Neural cell (in vitro differentiated cells): ENCODE data around the gene TMED9. TPM values are rescaled to one million over a fixed set of nuclear protein-coding genes. Genes with fewer than 3 reads are reported as not detected.
A peak's percentile ranks its signal among the peaks of the same experiment; 100 is the strongest.

ENCODE experiments used
- H2AFZ ChIP-seq: fragments of 200-600, 300-800 bp; sonication (generic), shearing (Covaris generic); 2 replicates; pipeline ENCODE4 v1.6.0; 2014; ENCODE audit warnings: low read depth, mild to moderate bottlenecking, antibody characterized with exemption, low read length, moderate library complexity
- H3F3A ChIP-seq: fragments of 200-600 bp; shearing (Covaris generic); 2 replicates; pipeline ENCODE4 v1.6.1; 2016; ENCODE audit warnings: mild to moderate bottlenecking, moderate library complexity, mixed read lengths, antibody characterized with exemption, low read length; ENCODE audit not compliant: insufficient read depth, poor library complexity, severe bottlenecking
- H3K27ac ChIP-seq: fragments of 200-600, 300-800 bp; sonication (generic), shearing (Covaris generic); 2 replicates; pipeline ENCODE4 v1.5.1; 2014; ENCODE audit warnings: mild to moderate bottlenecking, low read length, moderate library complexity
- H3K27me3 ChIP-seq: fragments of 300-800, 200-600 bp; sonication (generic), shearing (Covaris generic); 2 replicates; pipeline ENCODE4 v1.6.0; 2014; ENCODE audit warnings: mild to moderate bottlenecking, low read depth, low read length, moderate library complexity; ENCODE audit not compliant: insufficient read depth
- H3K36me3 ChIP-seq: fragments of 300-800, 200-600 bp; sonication (generic), shearing (Covaris generic); 2 replicates; pipeline ENCODE4 v1.5.1; 2014; ENCODE audit warnings: mild to moderate bottlenecking, antibody characterized with exemption, low read length, moderate library complexity; ENCODE audit not compliant: insufficient read depth
- H3K4me2 ChIP-seq: fragments of 300-800, 200-600 bp; sonication (generic), shearing (Covaris generic); 2 replicates; pipeline ENCODE4 v1.6.0; 2014; ENCODE audit warnings: mild to moderate bottlenecking, low read length
- H3K4me3 ChIP-seq: fragments of 300-800, 200-600 bp; sonication (generic), shearing (Covaris generic); 2 replicates; pipeline ENCODE4 v1.5.1; 2014; ENCODE audit warnings: mild to moderate bottlenecking, low read length, moderate library complexity
- H3K79me2 ChIP-seq: fragments of 200-600 bp; shearing (Covaris generic); replicated peaks from 2 replicates; pipeline ENCODE4 v1.6.0; 2014; ENCODE audit warnings: mild to moderate bottlenecking, low read length, moderate library complexity; ENCODE audit not compliant: insufficient read depth
- H3K9ac ChIP-seq: fragments of 300-800, 200-600 bp; sonication (generic), shearing (Covaris generic); 2 replicates; pipeline ENCODE4 v1.6.1; 2016; ENCODE audit warnings: mild to moderate bottlenecking, low read length, mixed read lengths
- H3K9me2 ChIP-seq: fragments of 200-600 bp; shearing (Covaris generic); 2 replicates; pipeline ENCODE4 v1.6.1; 2016; ENCODE audit warnings: mild to moderate bottlenecking, low read length, mixed read lengths; ENCODE audit not compliant: insufficient read depth
- H3K9me3 ChIP-seq: fragments of 200-600, 300-800 bp; sonication (generic), shearing (Covaris generic); 2 replicates; pipeline ENCODE4 v1.6.1; 2016; ENCODE audit warnings: mild to moderate bottlenecking, mixed run types, low read length, moderate library complexity, mixed read lengths
- H4K20me1 ChIP-seq: fragments of 200-600 bp; shearing (Covaris generic); 2 replicates; pipeline ENCODE4 v1.6.1; 2016; ENCODE audit warnings: mild to moderate bottlenecking, mixed run types; ENCODE audit not compliant: insufficient read depth
- CTCF ChIP-seq: fragments of 450-650 bp; IDR thresholded peaks from 2 replicates; pipeline ENCODE4 v1.5.1; 2014; ENCODE audit warnings: antibody characterized with exemption, mild to moderate bottlenecking, moderate library complexity; ENCODE audit not compliant: poor library complexity, severe bottlenecking
- EP300 ChIP-seq: fragments of 450-650 bp; conservative IDR thresholded peaks from 2 replicates; pipeline ENCODE4 v1.6.1; 2014; ENCODE audit warnings: antibody characterized with exemption, mild to moderate bottlenecking, moderate library complexity; ENCODE audit not compliant: poor library complexity, severe bottlenecking
- EZH2 ChIP-seq: fragments of 200-600, 300-800 bp; shearing (Covaris generic), sonication (generic); IDR thresholded peaks from 2 replicates; pipeline ENCODE4 v1.6.1; 2014; ENCODE audit warnings: antibody characterized with exemption, low read length, borderline replicate concordance, mild to moderate bottlenecking; ENCODE audit not compliant: insufficient read depth, poor library complexity, severe bottlenecking
- MXI1 ChIP-seq: fragments of 450-650 bp; conservative IDR thresholded peaks from 2 replicates; pipeline ENCODE4 v1.6.1; 2014; ENCODE audit warnings: antibody characterized with exemption, mild to moderate bottlenecking; ENCODE audit not compliant: poor library complexity, severe bottlenecking
- POLR2AphosphoS5 ChIP-seq: IDR thresholded peaks from 2 replicates; pipeline ENCODE4 v1.6.1; 2012
- RAD21 ChIP-seq: fragments of 450-650 bp; conservative IDR thresholded peaks from 2 replicates; pipeline ENCODE4 v1.6.1; 2014; ENCODE audit warnings: antibody characterized with exemption, mild to moderate bottlenecking, moderate library complexity
- REST ChIP-seq: IDR thresholded peaks from 2 replicates; pipeline ENCODE4 v1.6.1; 2012; ENCODE audit warnings: borderline replicate concordance
- SMC3 ChIP-seq: fragments of 450-650 bp; conservative IDR thresholded peaks from 2 replicates; pipeline ENCODE4 v1.6.1; 2014; ENCODE audit warnings: antibody characterized with exemption, mild to moderate bottlenecking, moderate library complexity; ENCODE audit not compliant: poor library complexity
- TAF1 ChIP-seq: IDR thresholded peaks from 2 replicates; pipeline ENCODE4 v1.6.1; 2012; ENCODE audit warnings: low read depth
- polyA plus RNA-seq: library from polyadenylated mRNA; depleted of rRNA; stranded (reverse); fragments of >200 nt; gene quantifications from 2 replicates; pipeline ENCODE4 v1.2.3, GENCODE V29; 2014

Gene TMED9
- polyA plus RNA-seq, 1 donor from 2014 or later: 59.1 TPM

DNA sequence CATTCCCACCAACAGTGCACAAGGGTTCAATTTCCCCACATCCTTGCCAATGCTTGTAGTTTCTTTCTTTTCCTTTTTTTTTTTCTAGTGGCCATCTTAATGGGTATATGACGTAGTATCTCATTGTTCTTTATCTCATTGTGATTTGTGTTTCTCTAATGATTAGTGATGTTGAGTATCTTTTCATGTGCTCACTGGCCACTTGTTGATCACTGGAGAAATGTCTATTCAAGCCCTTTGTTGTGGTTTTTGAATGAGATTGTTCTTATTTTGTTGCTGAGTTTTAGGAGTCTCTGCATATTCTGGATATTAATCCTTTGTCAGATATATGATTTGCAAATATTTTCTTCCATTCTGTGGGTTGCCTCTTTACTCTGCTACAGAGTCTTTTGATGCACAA lies 1.6 kb upstream of the TMED9 start:
- no peaks in the 10 kb centered on the region for H3K9me2 ChIP-seq
- no peaks in the 10 kb centered on the region for H3K9me3 ChIP-seq
- peaks cover 22% of the 10 kb centered on the region for H3K27me3 ChIP-seq
- no peak overlapping the region for H3K4me2 ChIP-seq
- H3K4me3 ChIP-seq: no peak overlapping the region
- no peak overlapping the region for H2AFZ ChIP-seq
- TF ChIP-seq RAD21 (no peak), REST (no peak), CTCF (no peak), MXI1 (no peak), EZH2 (no peak), SMC3 (no peak), EP300 (no peak), TAF1 (no peak), POLR2AphosphoS5 (no peak)
- H3K27ac ChIP-seq: no peak overlapping the region
- no peaks in the 10 kb centered on the region for H3F3A ChIP-seq
- H3K9ac ChIP-seq: no peak overlapping the region
- H3K79me2 ChIP-seq: peaks cover 11% of the 10 kb centered on the region
- H3K36me3 ChIP-seq: peaks cover 8% of the 10 kb centered on the region
- H4K20me1 ChIP-seq: no peaks in the 10 kb centered on the region

DNA sequence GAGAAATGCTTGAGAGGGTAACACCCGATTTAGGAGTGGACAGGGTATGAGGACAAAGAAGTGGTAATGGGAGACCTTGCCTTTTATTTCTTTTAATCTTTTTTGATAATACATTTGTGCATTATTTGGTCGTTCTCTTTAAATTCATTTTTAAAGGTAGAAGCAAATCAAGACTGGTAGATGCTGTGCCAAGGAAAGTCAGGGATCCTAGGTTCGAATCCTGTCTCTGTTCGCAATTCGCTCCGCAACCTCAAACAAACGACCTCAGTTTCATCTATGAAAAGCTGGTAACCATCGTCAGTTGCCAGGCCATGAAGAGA lies 353 bp upstream of the TMED9 start:
- Histone ChIP-seq H4K20me1 (no peaks in the 10 kb centered on the region), H3K36me3 (peaks cover 8% of the 10 kb centered on the region), H3K27ac (no peak overlapping the region), H3K9me2 (no peaks in the 10 kb centered on the region), H3K27me3 (peaks cover 18% of the 10 kb centered on the region), H3K4me2 (peak overlapping the region; percentile 70), H3F3A (no peaks in the 10 kb centered on the region), H3K79me2 (peaks cover 11% of the 10 kb centered on the region), H3K9ac (peak overlapping the region; percentile 16), H2AFZ (peak overlapping the region; percentile 52), H3K4me3 (peak overlapping the region; percentile 79), H3K9me3 (no peaks in the 10 kb centered on the region)
- no peak for TF ChIP-seq CTCF
- TF ChIP-seq POLR2AphosphoS5: no peak
- TF ChIP-seq MXI1: no peak
- no peak for TF ChIP-seq EP300
- TF ChIP-seq RAD21: no peak
- TF ChIP-seq SMC3: no peak
